H54 (cell line): ENCODE measurements around the gene PHF5A.

ENCODE experiments used
- DNase-seq: peaks from one replicate; pipeline ENCODE4 v3.0.0; 2011; ENCODE audit warnings: low spot score, mixed read lengths; ENCODE audit not compliant: insufficient read length
- FAIRE-seq: peaks from 3 replicates; lab custom pipeline; 2011; peaks lifted over from hg19 to GRCh38; lab: Jason Lieb, UNC
- POLR2A ChIP-seq: IDR thresholded peaks from 2 replicates; pipeline ENCODE4 v1.6.1; 2011; ENCODE audit warnings: low read depth, mild to moderate bottlenecking, low read length

The PHF5A gene

GRCh38 chr22:41431656-41432055 is 36.8 kb downstream of the PHF5A start:
- TF ChIP-seq POLR2A, result no peak
- no peak for FAIRE-seq
- DNase-seq, result no peak

GRCh38 chr22:41429951-41430332 is 38.5 kb downstream of the PHF5A start:
- no peak for FAIRE-seq

GRCh38 chr22:41429232-41429950 is 39.1 kb downstream of the PHF5A start:
- TF ChIP-seq POLR2A, result no peak
- no peak for FAIRE-seq
- DNase-seq, result no peak

More at GRCh38 chr22:41429951-41430332, 38.5 kb downstream of the PHF5A start:
- no peak for DNase-seq
- TF ChIP-seq POLR2A, result no peak

GRCh38 chr22:41425660-41426365 is 42.7 kb downstream of the PHF5A start:
- no peak for DNase-seq
- no peak for FAIRE-seq
- TF ChIP-seq POLR2A, result no peak

- FAIRE-seq (no peak), DNase-seq (no peak)
- TF ChIP-seq POLR2A, result no peak
These were observed 49.8 kb downstream of the PHF5A start for GRCh38 chr22:41418717-41419116.

GRCh38 chr22:41417622-41418390 is 50.7 kb downstream of the PHF5A start:
- no peak for FAIRE-seq
- no peak for DNase-seq
- TF ChIP-seq POLR2A, result no peak

GRCh38 chr22:41415554-41415953 is 52.9 kb downstream of the PHF5A start:
- DNase-seq (no peak), FAIRE-seq (no peak)
- no peak for TF ChIP-seq POLR2A

GRCh38 chr22:41411021-41411851 is 57.3 kb downstream of the PHF5A start:
- DNase-seq, result no peak
- no peak for TF ChIP-seq POLR2A
- no peak for FAIRE-seq

GRCh38 chr22:41410311-41410751 is 58.2 kb downstream of the PHF5A start:
- TF ChIP-seq POLR2A, result no peak
- DNase-seq, result no peak
- no peak for FAIRE-seq
